Gastroesophageal sphincter (tissue), 3 donors: Measurements from ENCODE around the gene BHLHE23.

Source experiments
- POLR2A ChIP-seq, 2 donors: fragments of 450-650 bp; IDR thresholded peaks; one replicate each; pipeline ENCODE4 v1.6.1; 2017; ENCODE audit warnings: antibody characterized with exemption in 2 of 2, mild to moderate bottlenecking in 2 of 2, moderate library complexity in 1 of 2
- POLR2AphosphoS5 ChIP-seq: sonication (generic); formaldehyde crosslinking; IDR thresholded peaks from one replicate; pipeline ENCODE4 v1.6.1; 2017; ENCODE audit warnings: antibody characterized with exemption
- TF ChIP-seq, protein P1 (sequence below), 4 experiments: fragments of 200-600 bp in 2 of 4; fragments of 450-650 bp in 2 of 4; sonication (generic) in 1 of 4; IDR thresholded peaks; one replicate each; pipeline ENCODE4 v1.5.1; 2017 to 2019; ENCODE audit warnings: antibody characterized with exemption in 4 of 4, mild to moderate bottlenecking in 2 of 4, moderate library complexity in 2 of 4

- TF ChIP-seq POLR2AphosphoS5 (no peak), POLR2A (IDR thresholded peaks at IDR 0.05) (no peak)
- TF ChIP-seq, protein P1, sequence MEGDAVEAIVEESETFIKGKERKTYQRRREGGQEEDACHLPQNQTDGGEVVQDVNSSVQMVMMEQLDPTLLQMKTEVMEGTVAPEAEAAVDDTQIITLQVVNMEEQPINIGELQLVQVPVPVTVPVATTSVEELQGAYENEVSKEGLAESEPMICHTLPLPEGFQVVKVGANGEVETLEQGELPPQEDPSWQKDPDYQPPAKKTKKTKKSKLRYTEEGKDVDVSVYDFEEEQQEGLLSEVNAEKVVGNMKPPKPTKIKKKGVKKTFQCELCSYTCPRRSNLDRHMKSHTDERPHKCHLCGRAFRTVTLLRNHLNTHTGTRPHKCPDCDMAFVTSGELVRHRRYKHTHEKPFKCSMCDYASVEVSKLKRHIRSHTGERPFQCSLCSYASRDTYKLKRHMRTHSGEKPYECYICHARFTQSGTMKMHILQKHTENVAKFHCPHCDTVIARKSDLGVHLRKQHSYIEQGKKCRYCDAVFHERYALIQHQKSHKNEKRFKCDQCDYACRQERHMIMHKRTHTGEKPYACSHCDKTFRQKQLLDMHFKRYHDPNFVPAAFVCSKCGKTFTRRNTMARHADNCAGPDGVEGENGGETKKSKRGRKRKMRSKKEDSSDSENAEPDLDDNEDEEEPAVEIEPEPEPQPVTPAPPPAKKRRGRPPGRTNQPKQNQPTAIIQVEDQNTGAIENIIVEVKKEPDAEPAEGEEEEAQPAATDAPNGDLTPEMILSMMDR (IDR thresholded peaks at IDR 0.05), result no peak
Measured at GRCh38 chr20:63020681-63021080, 13.9 kb upstream of the BHLHE23 start.
